Endothelial cell of umbilical vein (primary cell): ENCODE data around the gene ENTPD6. TPM values are rescaled to one million over a fixed set of nuclear protein-coding genes. Genes with fewer than 3 reads are reported as not detected.

Experiments used
- BruUV-seq: library from RNA; stranded (reverse); fragments of 400-500 nt; replicated peaks from 2 replicates; lab custom pipeline; 2021; lab: Mats Ljungman, UMichigan
- CTCF ChIA-PET: fragments of 300-600, 350-600 bp; sonication (Branson Sonifier 250); formaldehyde crosslinking; loops from one replicate; lab custom pipeline; 2021; ENCODE audit warnings: antibody characterized with exemption, inconsistent platforms; lab: Charles Lee
- POLR2A ChIA-PET: fragments of 300-600, 350-600 bp; sonication (Branson Sonifier 250); formaldehyde crosslinking; loops from one replicate; lab custom pipeline; 2021; ENCODE audit warnings: antibody characterized with exemption, inconsistent platforms; lab: Charles Lee
- DNase-seq: peaks from one replicate; pipeline ENCODE4 v3.0.0-alpha.2; 2011; ENCODE audit warnings: low read depth, low spot score
- FAIRE-seq: peaks from 2 replicates; lab custom pipeline; 2011; peaks lifted over from hg19 to GRCh38; lab: Jason Lieb, UNC
- H2AFZ ChIP-seq: 2 replicates; pipeline ENCODE4 v1.6.0; 2012; ENCODE audit warnings: low read depth, low read length, control low read depth, inconsistent platforms
- H3K27ac ChIP-seq: 2 replicates; pipeline ENCODE4 v1.5.1; 2011; ENCODE audit warnings: low read depth, mild to moderate bottlenecking, control low read depth, low read length, moderate library complexity; ENCODE audit not compliant: insufficient read depth
- H3K27me3 ChIP-seq, 2 experiments: 2 replicates each; pipeline versions ENCODE4 v1.6.0 to v1.6.1; 2011; ENCODE audit warnings: low read length in 2 of 2, mixed read lengths in 1 of 2; ENCODE audit not compliant: control insufficient read depth in 2 of 2, insufficient read depth in 2 of 2
- H3K36me3 ChIP-seq, 2 experiments: 2 replicates in 1 of 2; 3 replicates in 1 of 2; pipeline ENCODE4 v1.5.1; 2011; ENCODE audit warnings: low read length in 2 of 2, mild to moderate bottlenecking in 1 of 2, moderate library complexity in 1 of 2; ENCODE audit not compliant: control insufficient read depth in 2 of 2, insufficient read depth in 2 of 2; ENCODE audit errors: extremely low read depth in 1 of 2
- H3K4me1 ChIP-seq: 3 replicates; pipeline ENCODE4 v1.5.1; 2011; ENCODE audit warnings: mild to moderate bottlenecking, low read length; ENCODE audit not compliant: control insufficient read depth, insufficient read depth; ENCODE audit errors: extremely low read depth
- H3K4me2 ChIP-seq: 2 replicates; pipeline ENCODE4 v1.6.1; 2011; ENCODE audit warnings: low read length, control low read depth, mixed read lengths; ENCODE audit not compliant: insufficient read depth
- H3K4me3 ChIP-seq, 3 experiments: fragments of 200-600 bp in 1 of 3; sonication (generic), shearing (Covaris generic) in 1 of 3; replicated peaks in 1 of 3; 2 replicates each; pipeline ENCODE4 v1.5.1; 2011 to 2016; ENCODE audit warnings: control low read depth in 3 of 3, low read length in 3 of 3, mild to moderate bottlenecking in 2 of 3, inconsistent platforms in 1 of 3, low read depth in 1 of 3, moderate library complexity in 1 of 3; ENCODE audit not compliant: insufficient read depth in 1 of 3
- H3K79me2 ChIP-seq: 2 replicates; pipeline ENCODE4 v1.6.0; 2012; ENCODE audit warnings: low read length, inconsistent platforms; ENCODE audit not compliant: control insufficient read depth, insufficient read depth
- H3K9ac ChIP-seq: replicated peaks from 2 replicates; pipeline ENCODE3; 2011; ENCODE audit warnings: low read length, control low read depth; ENCODE audit not compliant: insufficient read depth; ENCODE audit errors: extremely low read depth
- H3K9me1 ChIP-seq: replicated peaks from 3 replicates; pipeline ENCODE4 v1.6.0; 2011; ENCODE audit warnings: mild to moderate bottlenecking, low read length; ENCODE audit not compliant: control insufficient read depth, insufficient read depth; ENCODE audit errors: extremely low read depth
- H3K9me3 ChIP-seq: replicated peaks from 2 replicates; pipeline ENCODE4 v1.5.1; 2012; ENCODE audit warnings: low read length, inconsistent platforms; ENCODE audit not compliant: control insufficient read depth, insufficient read depth
- H4K20me1 ChIP-seq: replicated peaks from 2 replicates; pipeline ENCODE3; 2011; ENCODE audit warnings: mild to moderate bottlenecking, low read length; ENCODE audit not compliant: control insufficient read depth, insufficient read depth; ENCODE audit errors: extremely low read depth
- EZH2 ChIP-seq: IDR thresholded peaks from 2 replicates; pipeline ENCODE4 v1.6.1; 2012; ENCODE audit warnings: borderline replicate concordance, low read depth, mild to moderate bottlenecking, moderate library complexity, low read length, inconsistent platforms; ENCODE audit not compliant: severe bottlenecking
- FOS ChIP-seq: IDR thresholded peaks from 2 replicates; pipeline ENCODE4 v1.6.1; 2011; ENCODE audit warnings: mild to moderate bottlenecking, low read length, moderate library complexity, borderline replicate concordance; ENCODE audit not compliant: insufficient read depth
- GATA2 ChIP-seq: IDR thresholded peaks from 2 replicates; pipeline ENCODE4 v1.7.0; 2011; ENCODE audit warnings: low read depth, mild to moderate bottlenecking, moderate library complexity, mixed read lengths, low read length; ENCODE audit not compliant: insufficient read length, insufficient read depth
- JUN ChIP-seq: IDR thresholded peaks from 2 replicates; pipeline ENCODE4 v1.6.1; 2011; ENCODE audit warnings: borderline replicate concordance, low read depth; ENCODE audit not compliant: insufficient read length, insufficient read depth
- MYC ChIP-seq: IDR thresholded peaks from one replicate; pipeline ENCODE4 v1.6.1; 2011; ENCODE audit warnings: mild to moderate bottlenecking, low read depth, low read length
- POLR2A ChIP-seq: IDR thresholded peaks from 2 replicates; pipeline ENCODE4 v1.6.1; 2012; ENCODE audit warnings: low read depth, mild to moderate bottlenecking, control low read depth, low read length
- POLR2AphosphoS5 ChIP-seq: IDR thresholded peaks from 2 replicates; pipeline ENCODE4 v1.6.1; 2012; ENCODE audit warnings: low read depth, mild to moderate bottlenecking, control low read depth, low read length, moderate library complexity; ENCODE audit not compliant: insufficient read depth
- dilution Hi-C: fragments of 300-500 bp; cut with MboI; formaldehyde crosslinking; loops from one replicate; pipeline ENCODE4 v1.15.0; 2019; ENCODE audit warnings: low sequenced_read_pairs; ENCODE audit not compliant: extremely low pct_ligation_motif_present
- intact Hi-C: fragments of 100-400 bp; cut with micrococcal nuclease; formaldehyde crosslinking; loops from one replicate; pipeline ENCODE4 v1.10.0; 2022
- polyA plus RNA-seq, 4 experiments: library from polyadenylated mRNA; depleted of rRNA in 3 of 4; stranded (reverse) in 3 of 4; unstranded in 1 of 4; fragments of >200 nt; gene quantifications; 2 replicates each; pipeline versions ENCODE4 v1.2.1 to v1.2.3, GENCODE V29; 2011 to 2012; ENCODE audit warnings: missing spikeins in 1 of 4
- total RNA-seq: library from RNA; stranded (reverse); gene quantifications from 2 replicates; pipeline ENCODE4 v1.2.3, GENCODE V29; 2021
- TF ChIP-seq, protein P1 (sequence below): IDR thresholded peaks from 2 replicates; pipeline ENCODE4 v1.6.1; 2011; ENCODE audit not compliant: insufficient read depth, insufficient read length
- TF ChIP-seq, protein P2 (sequence below), 2 donors: IDR thresholded peaks; 1 replicate in 1 of 2; 2 replicates in 1 of 2; pipeline ENCODE4 v1.5.1; 2011; ENCODE audit warnings: low read length in 2 of 2, mild to moderate bottlenecking in 2 of 2, moderate library complexity in 2 of 2, control low read depth in 1 of 2, inconsistent platforms in 1 of 2, low read depth in 1 of 2; ENCODE audit not compliant: insufficient read depth in 1 of 2; ENCODE audit errors: extremely low read depth in 1 of 2

Gene ENTPD6
- total and polyA plus RNA-seq, 2 donors (not counting 3 experiments of a cell fraction or from before 2014, with no cell fraction given) = 51.2 to 86.3 TPM

DNA sequence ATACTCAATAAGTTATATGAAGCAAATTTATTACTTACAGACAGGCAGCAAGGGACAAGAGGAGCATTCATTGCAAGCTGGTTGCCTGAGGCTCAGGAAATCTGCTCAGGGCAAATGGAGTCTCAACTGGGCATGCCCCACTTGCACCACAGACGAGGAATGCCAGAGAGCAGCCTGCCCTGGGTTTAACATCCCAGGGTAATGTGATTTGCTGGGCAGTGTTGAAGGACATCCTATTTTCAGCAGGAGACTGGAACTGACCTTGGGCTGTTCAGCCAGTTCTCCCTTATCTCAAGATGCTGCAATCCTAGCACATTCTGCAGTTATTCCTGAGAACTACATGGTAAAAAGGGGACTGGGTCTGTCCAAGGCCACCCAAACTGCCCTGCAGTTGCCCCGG, 3.8 kb upstream of the ENTPD6 start:
- Histone ChIP-seq H3K79me2 (peaks cover 9% of the 10 kb centered on the region), H3K9me1 (no peaks in the 10 kb centered on the region), H3K9ac (no peak overlapping the region), H3K4me3 (no peak overlapping the region), H3K27me3 (peaks cover 17 to 35% of the 10 kb centered on the region in 2 experiments), H3K27ac (no peak overlapping the region), H3K4me2 (no peak overlapping the region), H3K36me3 (no peaks in the 10 kb centered on the region), H4K20me1 (no peaks in the 10 kb centered on the region), H2AFZ (no peak overlapping the region), H3K4me1 (peaks cover 5% of the 10 kb centered on the region), H3K9me3 (no peaks in the 10 kb centered on the region)
- dilution Hi-C loops = no loop called here
- DNase-seq (no peak), FAIRE-seq (no peak)
- no TSS peak for BruUV-seq
- intact Hi-C loops = no loop called here
- no peak for TF ChIP-seq MYC
- TF ChIP-seq, protein P1, sequence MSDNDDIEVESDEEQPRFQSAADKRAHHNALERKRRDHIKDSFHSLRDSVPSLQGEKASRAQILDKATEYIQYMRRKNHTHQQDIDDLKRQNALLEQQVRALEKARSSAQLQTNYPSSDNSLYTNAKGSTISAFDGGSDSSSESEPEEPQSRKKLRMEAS = no peak
- no peak for TF ChIP-seq JUN
- no peak for TF ChIP-seq POLR2A
- no peak for TF ChIP-seq EZH2
- TF ChIP-seq POLR2AphosphoS5 = no peak
- TF ChIP-seq, protein P2, sequence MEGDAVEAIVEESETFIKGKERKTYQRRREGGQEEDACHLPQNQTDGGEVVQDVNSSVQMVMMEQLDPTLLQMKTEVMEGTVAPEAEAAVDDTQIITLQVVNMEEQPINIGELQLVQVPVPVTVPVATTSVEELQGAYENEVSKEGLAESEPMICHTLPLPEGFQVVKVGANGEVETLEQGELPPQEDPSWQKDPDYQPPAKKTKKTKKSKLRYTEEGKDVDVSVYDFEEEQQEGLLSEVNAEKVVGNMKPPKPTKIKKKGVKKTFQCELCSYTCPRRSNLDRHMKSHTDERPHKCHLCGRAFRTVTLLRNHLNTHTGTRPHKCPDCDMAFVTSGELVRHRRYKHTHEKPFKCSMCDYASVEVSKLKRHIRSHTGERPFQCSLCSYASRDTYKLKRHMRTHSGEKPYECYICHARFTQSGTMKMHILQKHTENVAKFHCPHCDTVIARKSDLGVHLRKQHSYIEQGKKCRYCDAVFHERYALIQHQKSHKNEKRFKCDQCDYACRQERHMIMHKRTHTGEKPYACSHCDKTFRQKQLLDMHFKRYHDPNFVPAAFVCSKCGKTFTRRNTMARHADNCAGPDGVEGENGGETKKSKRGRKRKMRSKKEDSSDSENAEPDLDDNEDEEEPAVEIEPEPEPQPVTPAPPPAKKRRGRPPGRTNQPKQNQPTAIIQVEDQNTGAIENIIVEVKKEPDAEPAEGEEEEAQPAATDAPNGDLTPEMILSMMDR (IDR thresholded peaks at IDR 0.05; ENCODE audit: extremely low read depth in 1 of 2, insufficient read depth in 1 of 2, low read depth in 1 of 2, low read length in 2 of 2) = no peak
- no peak for TF ChIP-seq FOS
- no peak for TF ChIP-seq GATA2
- POLR2A ChIA-PET = no interaction called here
- CTCF ChIA-PET = interaction anchor here (1.2 kb wide), 1 partner anchor 56 kb away, joined by 3 read pairs; the partner anchor contains the start of gene PYGB
